ENCODE measurements around the gene GLT8D1.
"Not testable (repeated sequence)": the region's sequence is repeated elsewhere in the genome, so short reads cannot be mapped to it uniquely, and the experiment has no call there.

Gene GLT8D1

DNA sequence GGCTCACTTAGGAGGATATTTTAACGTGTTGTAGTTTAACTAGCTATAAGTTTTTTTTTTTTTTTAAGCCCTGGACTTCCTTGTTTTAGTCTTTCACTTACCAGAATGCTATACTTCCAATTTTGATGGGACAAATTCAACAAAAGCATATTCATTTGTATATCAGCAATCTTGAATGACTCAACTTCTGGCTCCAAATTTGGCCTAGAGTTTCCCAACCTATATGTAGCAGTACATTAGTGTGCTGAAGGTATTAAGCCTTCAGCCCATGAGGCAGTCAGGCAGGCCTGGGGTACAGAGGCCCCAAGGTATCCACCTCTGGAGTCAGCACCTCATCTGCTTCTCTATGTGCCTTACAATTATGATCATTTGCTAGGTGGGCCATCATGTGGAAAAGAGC, 25.8 kb downstream of the GLT8D1 start:
- no peak for DNase-seq

- peak; percentile 81 for DNase-seq
These were observed 26.4 kb downstream of the GLT8D1 start for GRCh38 chr3:52679199-52679538.

- DNase-seq, result no peak
These were observed 27.1 kb downstream of the GLT8D1 start for GRCh38 chr3:52678265-52679198.

GRCh38 chr3:52676201-52676600, 29.4 kb downstream of the GLT8D1 start:
- not testable (repeated sequence) for DNase-seq

DNA sequence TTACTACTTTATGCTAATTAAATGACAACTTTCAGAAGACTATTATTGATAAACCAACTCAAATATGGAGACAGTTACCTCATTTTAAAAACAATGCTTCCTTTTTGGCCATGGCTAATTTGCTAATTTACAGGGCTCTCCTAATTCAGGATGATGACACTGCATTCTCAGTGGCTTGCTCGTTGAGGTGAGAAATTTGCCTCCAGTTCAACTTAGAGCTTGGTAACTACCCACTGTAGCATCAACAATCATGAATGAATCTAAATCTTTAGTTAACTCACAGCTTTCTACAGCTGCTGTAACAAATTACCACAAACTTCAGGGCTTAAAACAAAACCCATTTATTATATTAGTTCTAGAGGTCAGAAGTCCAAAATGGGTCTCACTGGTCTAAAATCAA, 33.9 kb downstream of the GLT8D1 start:
- DNase-seq, result no peak

GRCh38 chr3:52670621-52671521, 34.7 kb downstream of the GLT8D1 start:
- peak; percentile 100 for DNase-seq

- no peak for DNase-seq
These were observed 42.5 kb downstream of the GLT8D1 start for GRCh38 chr3:52663098-52663497.

DNA sequence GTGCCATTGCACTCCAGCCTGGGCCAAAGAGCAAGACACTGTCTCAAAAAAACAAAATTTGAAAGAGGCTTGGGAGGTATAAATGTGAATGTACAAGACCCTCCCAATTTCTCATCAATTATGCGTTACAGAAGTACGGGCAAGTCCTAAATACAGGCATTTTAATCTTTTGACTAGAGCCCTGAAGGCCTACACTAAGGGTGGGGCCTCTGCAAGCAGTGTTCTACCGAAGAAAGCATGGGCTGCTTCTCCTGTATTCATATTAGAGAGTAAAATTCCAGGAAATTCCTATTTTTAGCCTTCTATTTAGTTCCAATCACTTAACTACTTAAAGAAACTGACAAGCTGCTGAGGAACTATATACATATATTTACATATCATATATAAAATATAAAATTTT, 45.5 kb downstream of the GLT8D1 start:
- no peak for DNase-seq

GRCh38 chr3:52655895-52656294, 49.7 kb downstream of the GLT8D1 start:
- no peak for DNase-seq

DNA sequence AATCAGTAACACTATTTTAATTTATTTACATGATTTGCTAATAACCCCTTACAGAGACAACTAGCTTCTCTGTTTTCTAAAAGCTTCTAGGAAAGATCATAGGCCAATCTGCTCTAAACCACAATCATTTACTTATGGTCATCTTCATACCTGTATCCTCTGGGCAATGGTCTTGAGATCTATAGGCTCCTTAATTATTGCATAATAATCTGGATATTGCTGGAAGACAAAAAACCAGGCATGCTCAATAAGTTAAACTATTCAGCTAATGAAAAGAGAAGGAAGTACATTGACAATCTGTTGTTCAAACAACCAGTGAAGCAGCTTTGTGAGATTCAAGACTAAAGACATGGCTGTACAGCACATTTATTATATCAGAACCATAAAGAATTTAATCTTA, 54.0 kb downstream of the GLT8D1 start:
- no peak for DNase-seq

DNA sequence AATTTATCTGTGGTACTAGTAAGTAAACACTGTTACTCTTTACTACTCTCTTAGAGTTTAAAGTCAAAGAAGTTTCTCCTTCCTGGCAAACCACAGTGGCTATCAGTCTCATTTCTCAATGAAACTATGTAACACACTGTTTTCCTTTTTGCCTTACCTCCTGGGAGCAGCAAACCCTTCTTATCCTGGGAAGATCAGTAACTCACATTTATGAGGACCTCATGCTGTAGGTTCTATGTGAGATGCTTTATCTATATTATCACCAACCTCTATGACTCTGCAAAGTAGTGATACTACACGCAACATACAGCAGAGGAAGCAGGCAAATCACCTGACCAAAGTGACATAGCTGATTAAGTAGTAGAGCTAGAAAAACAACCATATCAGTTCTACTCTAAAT, 55.2 kb downstream of the GLT8D1 start:
- DNase-seq, result no peak

DNA sequence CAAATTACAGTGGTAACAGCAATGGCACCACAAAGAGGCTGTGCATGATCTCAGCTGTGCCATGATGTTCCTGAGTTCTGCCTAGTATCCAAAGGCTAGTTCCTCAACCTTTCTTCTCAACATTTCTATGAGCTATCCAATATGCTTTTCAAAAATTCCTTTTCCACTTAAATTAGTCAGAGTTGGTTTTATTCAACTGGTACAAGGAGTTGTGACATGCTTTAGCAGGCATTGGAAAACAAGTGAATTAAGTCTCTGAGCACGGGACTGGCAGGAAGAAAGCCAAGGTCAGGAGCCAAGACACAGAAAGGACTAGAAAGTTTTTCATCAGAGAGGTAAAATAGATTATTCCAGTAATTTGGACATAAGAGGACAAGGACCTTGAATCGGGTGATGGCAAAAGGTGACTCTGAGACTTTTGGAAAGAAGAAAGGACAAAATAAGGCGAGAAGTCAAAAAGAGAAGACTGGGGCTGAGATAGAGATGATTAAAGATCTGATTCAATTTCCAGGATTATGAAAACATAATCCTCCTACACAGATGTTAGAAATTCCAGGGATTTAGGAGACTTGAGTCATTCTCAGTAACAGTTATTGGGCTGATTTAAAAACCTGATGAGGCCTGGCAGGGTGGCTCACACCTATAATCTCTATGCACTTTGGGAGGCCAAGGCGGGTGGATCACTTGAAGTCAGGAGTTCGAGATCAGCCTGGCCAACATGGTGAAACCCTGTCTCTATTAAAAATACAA, 56.0 kb downstream of the GLT8D1 start:
- DNase-seq, result peak; percentile 55

- no peak for DNase-seq
These were observed 60.0 kb downstream of the GLT8D1 start for GRCh38 chr3:52645549-52645948.
